Fibroblast of pulmonary artery (primary cell): ENCODE results near the gene PLEKHG1.

Experiments
- DNase-seq: peaks from one replicate; pipeline ENCODE4 v3.0.0-alpha.2; 2010; ENCODE audit warnings: low read depth
- H3K4me3 ChIP-seq: replicated peaks from 2 replicates; pipeline ENCODE4 v1.5.1; 2011; ENCODE audit warnings: low read depth, mild to moderate bottlenecking, control low read depth, low read length, moderate library complexity
- CTCF ChIP-seq: IDR thresholded peaks from 2 replicates; pipeline ENCODE4 v1.5.1; 2011; ENCODE audit warnings: mild to moderate bottlenecking, control low read depth, low read length, inconsistent platforms; ENCODE audit errors: missing control alignments

The PLEKHG1 gene

GRCh38 chr6:150566486-150566885 lies 33.2 kb upstream of the PLEKHG1 start:
- TF ChIP-seq CTCF, result no peak
- DNase-seq, result no peak
- no peak overlapping the region for H3K4me3 ChIP-seq

- H3K4me3 ChIP-seq, result no peak overlapping the region
- TF ChIP-seq CTCF, result no peak
These were observed 32.3 kb upstream of the PLEKHG1 start for GRCh38 chr6:150567380-150567779.

GRCh38 chr6:150567823-150568383 lies 31.8 kb upstream of the PLEKHG1 start:
- no peak overlapping the region for H3K4me3 ChIP-seq
- DNase-seq, result no peak
- TF ChIP-seq CTCF, result no peak

More at GRCh38 chr6:150567380-150567779, 32.3 kb upstream of the PLEKHG1 start:
- DNase-seq, result peak; percentile 19

- H3K4me3 ChIP-seq, result no peak overlapping the region
- DNase-seq, result no peak
- no peak for TF ChIP-seq CTCF
These were observed 31.1 kb upstream of the PLEKHG1 start for GRCh38 chr6:150568560-150568959.

GRCh38 chr6:150569161-150569560 lies 30.5 kb upstream of the PLEKHG1 start:
- DNase-seq, result no peak
- TF ChIP-seq CTCF, result no peak
- no peak overlapping the region for H3K4me3 ChIP-seq

GRCh38 chr6:150573041-150573681 lies 26.5 kb upstream of the PLEKHG1 start:
- no peak overlapping the region for H3K4me3 ChIP-seq
- no peak for DNase-seq
- TF ChIP-seq CTCF, result no peak

GRCh38 chr6:150575836-150576235 lies 23.8 kb upstream of the PLEKHG1 start:
- no peak for DNase-seq
- TF ChIP-seq CTCF, result no peak
- H3K4me3 ChIP-seq, result no peak overlapping the region
